HG03039 (cell line): ENCODE measurements around the gene POLDIP3.

Experiments
- ATAC-seq: cut with Tn5 transposase; IDR thresholded peaks from one replicate; pipeline ENCODE4 v1.9.1; 2021; ENCODE audit warnings: mild to moderate bottlenecking, moderate library complexity; ENCODE audit not compliant: unreplicated experiment

The POLDIP3 gene

GRCh38 chr22:42642806-42643633 is 28.3 kb upstream of the POLDIP3 start:
- no peak for ATAC-seq

- no peak for ATAC-seq
Observed at GRCh38 chr22:42641801-42642413, 27.2 kb upstream of the POLDIP3 start.

- no peak for ATAC-seq
Observed at GRCh38 chr22:42639541-42640241, 25.0 kb upstream of the POLDIP3 start.

GRCh38 chr22:42637555-42637954 is 22.9 kb upstream of the POLDIP3 start:
- no peak for ATAC-seq

GRCh38 chr22:42636506-42636905 is 21.8 kb upstream of the POLDIP3 start:
- no peak for ATAC-seq

GRCh38 chr22:42635531-42635930 is 20.8 kb upstream of the POLDIP3 start:
- ATAC-seq = no peak

- ATAC-seq = no peak
Observed at GRCh38 chr22:42633013-42633412, 18.3 kb upstream of the POLDIP3 start.

GRCh38 chr22:42632096-42632495 is 17.4 kb upstream of the POLDIP3 start:
- no peak for ATAC-seq

GRCh38 chr22:42630901-42631602 is 16.4 kb upstream of the POLDIP3 start:
- no peak for ATAC-seq

- no peak for ATAC-seq
Observed at GRCh38 chr22:42630211-42630610, 15.5 kb upstream of the POLDIP3 start.

- no peak for ATAC-seq
Observed at GRCh38 chr22:42627981-42628380, 13.3 kb upstream of the POLDIP3 start.

GRCh38 chr22:42626951-42627625 is 12.4 kb upstream of the POLDIP3 start:
- ATAC-seq = no peak

- ATAC-seq = no peak
Observed at GRCh38 chr22:42626431-42626830, 11.7 kb upstream of the POLDIP3 start.

- ATAC-seq = no peak
Observed at GRCh38 chr22:42625416-42625815, 10.7 kb upstream of the POLDIP3 start.

- ATAC-seq = no peak
Observed at GRCh38 chr22:42624551-42625106, 9.9 kb upstream of the POLDIP3 start.

GRCh38 chr22:42623756-42624441 is 9.2 kb upstream of the POLDIP3 start:
- ATAC-seq = no peak

- no peak for ATAC-seq
Observed at GRCh38 chr22:42623301-42623751, 8.6 kb upstream of the POLDIP3 start.

- ATAC-seq = no peak
Observed at GRCh38 chr22:42622061-42622710, 7.5 kb upstream of the POLDIP3 start.

- no peak for ATAC-seq
Observed at GRCh38 chr22:42621505-42622002, 6.9 kb upstream of the POLDIP3 start.
